GM10248 (cell line): ENCODE data around the gene PPP2R5D.

Experiments used
- CTCF ChIA-PET: fragments of 300-600 bp; sonication (Branson Sonifier 250); formaldehyde crosslinking; extraction: SDS; loops from one replicate; lab custom pipeline; 2021; ENCODE audit warnings: antibody characterized with exemption; lab: Yijun Ruan, JAX
- POLR2A ChIA-PET: fragments of 350-650 bp; sonication (Branson Sonifier 250); formaldehyde crosslinking; extraction: SDS; loops from one replicate; lab custom pipeline; 2020; ENCODE audit warnings: antibody characterized with exemption; lab: Yijun Ruan, JAX
- DNase-seq: peaks from one replicate; pipeline ENCODE4 v3.0.0; 2012; ENCODE audit errors: extremely low spot score
- TF ChIP-seq, protein P1 (sequence below): IDR thresholded peaks from 2 replicates; pipeline ENCODE4 v1.5.1; 2012; ENCODE audit warnings: mild to moderate bottlenecking, low read depth; ENCODE audit errors: extremely low read depth, missing control alignments, control extremely low read depth

Gene PPP2R5D

GRCh38 chr6:43026365-43026764, 42.0 kb downstream of the PPP2R5D start:
- CTCF ChIA-PET: interaction anchor here (1.2 kb wide), 1 partner anchor 14 kb away, joined by 3 read pairs; no protein-coding TSS in a partner anchor
- TF ChIP-seq, protein P1, sequence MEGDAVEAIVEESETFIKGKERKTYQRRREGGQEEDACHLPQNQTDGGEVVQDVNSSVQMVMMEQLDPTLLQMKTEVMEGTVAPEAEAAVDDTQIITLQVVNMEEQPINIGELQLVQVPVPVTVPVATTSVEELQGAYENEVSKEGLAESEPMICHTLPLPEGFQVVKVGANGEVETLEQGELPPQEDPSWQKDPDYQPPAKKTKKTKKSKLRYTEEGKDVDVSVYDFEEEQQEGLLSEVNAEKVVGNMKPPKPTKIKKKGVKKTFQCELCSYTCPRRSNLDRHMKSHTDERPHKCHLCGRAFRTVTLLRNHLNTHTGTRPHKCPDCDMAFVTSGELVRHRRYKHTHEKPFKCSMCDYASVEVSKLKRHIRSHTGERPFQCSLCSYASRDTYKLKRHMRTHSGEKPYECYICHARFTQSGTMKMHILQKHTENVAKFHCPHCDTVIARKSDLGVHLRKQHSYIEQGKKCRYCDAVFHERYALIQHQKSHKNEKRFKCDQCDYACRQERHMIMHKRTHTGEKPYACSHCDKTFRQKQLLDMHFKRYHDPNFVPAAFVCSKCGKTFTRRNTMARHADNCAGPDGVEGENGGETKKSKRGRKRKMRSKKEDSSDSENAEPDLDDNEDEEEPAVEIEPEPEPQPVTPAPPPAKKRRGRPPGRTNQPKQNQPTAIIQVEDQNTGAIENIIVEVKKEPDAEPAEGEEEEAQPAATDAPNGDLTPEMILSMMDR: no peak

DNA sequence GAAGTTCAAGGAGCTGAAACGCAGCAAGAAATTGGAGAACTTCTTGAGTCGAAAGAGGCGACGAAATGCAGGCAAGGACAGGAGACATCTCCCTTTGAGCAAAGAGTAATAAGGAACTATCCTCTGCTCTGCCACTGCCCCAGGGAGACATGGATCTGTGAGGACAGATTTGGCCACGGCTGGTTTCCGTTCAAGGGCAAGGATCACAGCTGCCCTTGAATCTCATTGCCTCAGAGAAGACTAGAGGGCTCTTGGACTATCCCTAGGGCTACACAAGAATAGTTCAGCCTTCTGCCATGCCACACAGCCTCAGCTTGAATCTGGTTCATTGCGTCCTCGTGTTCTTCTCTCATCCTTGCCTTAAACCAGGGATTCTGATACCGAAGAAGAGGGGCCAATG, 44.8 kb downstream of the PPP2R5D start:
- TF ChIP-seq, protein P1: no peak
- ChIA-PET POLR2A (no interaction called here), CTCF (interaction anchor here (1.0 kb wide), 1 partner anchor 11 kb away, joined by 3 read pairs; no protein-coding TSS in a partner anchor)
- DNase-seq: no peak

More at GRCh38 chr6:43026365-43026764, 42.0 kb downstream of the PPP2R5D start:
- POLR2A ChIA-PET: no interaction called here
- DNase-seq: no peak

DNA sequence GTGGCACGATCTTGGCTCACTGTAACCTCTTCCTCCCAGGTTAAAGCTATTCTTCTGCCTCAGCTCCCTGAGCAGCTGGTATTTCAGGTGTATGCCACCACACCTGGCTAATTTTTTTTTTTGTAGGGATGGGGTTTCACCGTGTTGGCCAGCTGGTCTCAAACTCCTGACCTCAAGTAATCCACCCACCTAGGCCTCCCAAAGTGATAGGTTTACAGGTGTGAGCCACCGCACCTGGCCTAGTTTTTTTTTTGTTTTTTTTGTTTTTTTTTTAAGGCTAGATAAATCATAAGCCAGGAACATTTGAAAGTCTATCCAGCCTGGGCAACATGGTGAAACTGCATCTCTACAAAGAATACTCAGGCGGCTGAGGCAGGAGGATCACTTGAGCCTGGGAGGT, 48.0 kb downstream of the PPP2R5D start:
- POLR2A ChIA-PET: no interaction called here
- DNase-seq: no peak
- TF ChIP-seq, protein P1: no peak
- CTCF ChIA-PET: no interaction called here

GRCh38 chr6:43033496-43034189, 49.3 kb downstream of the PPP2R5D start:
- DNase-seq: no peak
- ChIA-PET CTCF (interaction anchor here (1.0 to 1.4 kb wide), 3 partner anchors 26 to 138 kb away, joined by 3 read pairs; partner anchors contain the start of genes KLC4 and MRPL2), POLR2A (interaction anchor here (1.6 kb wide), 1 partner anchor 19 kb away, joined by 10 read pairs; the partner anchor contains the start of gene KLHDC3)
- TF ChIP-seq, protein P1: no peak

- POLR2A ChIA-PET: interaction anchor here (1.6 kb wide), 1 partner anchor 20 kb away, joined by 10 read pairs; the partner anchor contains the start of gene KLHDC3
- CTCF ChIA-PET: interaction anchor here (1.0 to 1.4 kb wide), 4 partner anchors 11 to 139 kb away, joined by 3 to 4 read pairs (median 3); partner anchors contain the start of genes KLC4 and MRPL2
- TF ChIP-seq, protein P1: no peak
- DNase-seq: no peak
These were observed 49.8 kb downstream of the PPP2R5D start for GRCh38 chr6:43034190-43034525.

- POLR2A ChIA-PET: interaction anchor here (0.5 to 0.6 kb wide), 2 partner anchors 38 to 240 kb away, joined by 3 to 4 read pairs; no protein-coding TSS in a partner anchor
- TF ChIP-seq, protein P1: no peak
- CTCF ChIA-PET: interaction anchor here (1.0 to 2.7 kb wide), 3 partner anchors 9 to 156 kb away, joined by 3 to 8 read pairs (median 4); partner anchors contain the start of gene RPL7L1
- DNase-seq: no peak
These were observed 51.3 kb downstream of the PPP2R5D start for GRCh38 chr6:43035495-43036194.
